HG02798 (cell line): ENCODE measurements around the gene TCEAL1.
"Not testable (repeated sequence)": the region's sequence is repeated elsewhere in the genome, so short reads cannot be mapped to it uniquely, and the experiment has no call there.

ENCODE experiments used
- ATAC-seq: cut with Tn5 transposase; IDR thresholded peaks from one replicate; pipeline ENCODE4 v1.9.1; 2021; ENCODE audit warnings: mild to moderate bottlenecking; ENCODE audit not compliant: unreplicated experiment, poor library complexity

The TCEAL1 gene

DNA sequence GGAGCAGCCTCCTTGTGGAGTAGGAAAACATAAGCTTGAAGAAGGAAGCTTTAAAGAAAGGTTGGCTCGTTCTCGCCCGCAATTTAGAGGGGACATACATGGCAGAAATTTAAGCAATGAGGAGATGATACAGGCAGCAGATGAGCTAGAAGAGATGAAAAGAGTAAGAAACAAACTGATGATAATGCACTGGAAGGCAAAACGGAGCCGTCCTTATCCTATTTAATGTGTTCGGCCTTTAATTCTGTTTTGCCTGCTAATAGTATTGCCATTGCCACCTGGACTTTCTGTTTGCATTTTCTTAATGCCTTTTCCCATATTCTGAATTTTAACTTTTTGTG is 1.4 kb downstream of the TCEAL1 start:
- ATAC-seq, result no peak

- no peak for ATAC-seq
Observed at GRCh38 chrX:103631145-103631544, 2.4 kb downstream of the TCEAL1 start.

- ATAC-seq, result no peak
Observed at GRCh38 chrX:103635436-103635835, 6.7 kb downstream of the TCEAL1 start.

DNA sequence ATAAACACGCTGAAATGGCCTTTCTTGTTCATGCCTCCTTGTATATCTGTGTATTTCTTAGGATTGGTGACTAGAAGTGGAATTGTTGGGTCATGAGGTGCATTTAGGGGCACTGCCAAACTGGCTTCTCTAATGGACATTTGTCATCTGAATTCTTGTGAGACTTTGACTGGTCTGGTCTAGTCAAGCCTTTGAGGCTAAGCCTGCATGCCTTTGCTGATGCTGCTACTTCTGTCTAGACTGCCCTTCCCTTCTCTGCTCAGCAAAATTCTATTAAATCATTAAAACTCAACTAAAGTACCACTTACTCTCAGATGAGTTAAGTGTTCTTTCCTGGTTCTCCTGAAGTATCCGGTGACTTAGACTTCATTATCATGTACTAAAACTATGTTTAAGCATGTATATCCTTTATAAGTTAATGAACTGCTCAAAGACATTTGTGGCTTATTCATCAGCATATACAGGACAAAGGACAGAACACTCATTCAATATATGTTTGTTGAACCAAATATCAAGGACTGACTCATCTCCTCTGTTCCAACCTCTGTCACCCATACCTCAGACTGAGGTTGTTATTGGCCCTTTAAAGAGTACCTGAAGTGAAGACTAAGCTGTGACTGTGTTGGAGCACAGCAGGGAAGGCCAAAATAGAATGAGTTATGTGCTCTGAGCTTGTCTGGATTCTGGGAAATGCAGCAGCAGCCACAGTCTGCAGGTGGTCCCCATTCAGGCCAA is 9.0 kb downstream of the TCEAL1 start:
- no peak for ATAC-seq

DNA sequence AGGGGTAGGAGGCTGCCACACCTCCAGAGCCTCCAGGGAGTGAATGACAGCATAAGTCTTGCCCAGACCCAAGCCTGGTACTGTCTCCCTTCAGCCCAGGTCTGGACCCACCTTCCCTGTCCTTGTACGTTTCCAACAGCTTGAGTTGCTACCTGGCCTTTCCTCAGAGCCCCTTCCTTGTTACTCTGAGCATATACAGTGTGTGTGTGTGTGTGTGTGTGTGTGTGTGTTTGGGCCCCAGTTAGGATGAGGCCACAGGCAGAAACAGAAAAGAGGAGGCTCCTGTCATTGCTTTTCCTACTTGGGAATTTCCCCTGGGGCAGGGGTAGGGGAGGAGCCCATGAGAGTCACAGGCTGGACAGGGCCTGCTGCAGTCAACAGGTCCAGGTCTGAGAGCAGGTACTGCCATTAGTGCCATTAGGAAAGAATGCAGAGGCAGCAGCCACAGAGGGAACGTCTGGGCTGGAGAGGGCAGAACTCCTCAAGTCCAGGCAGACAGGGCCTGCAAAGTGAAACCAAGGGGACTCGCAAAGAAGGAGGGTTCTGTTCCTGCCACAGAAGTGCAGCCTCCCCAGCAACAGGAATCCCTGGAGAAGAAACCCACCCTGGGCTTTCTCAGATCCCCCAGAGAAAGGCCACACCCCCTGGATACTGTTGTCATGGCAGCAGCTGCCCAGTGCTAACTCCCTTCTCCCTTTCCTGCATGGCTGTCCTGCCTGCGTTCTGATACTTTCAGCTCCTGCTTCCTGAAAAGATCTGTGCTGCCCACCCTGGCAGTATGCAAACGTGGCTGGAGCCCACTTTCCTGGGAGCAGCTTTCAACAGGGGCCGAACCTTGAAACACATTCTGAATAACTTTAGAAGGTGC is 9.9 kb downstream of the TCEAL1 start:
- ATAC-seq, result not testable (repeated sequence)

- no peak for ATAC-seq
Observed at GRCh38 chrX:103640401-103641155, 11.8 kb downstream of the TCEAL1 start.

DNA sequence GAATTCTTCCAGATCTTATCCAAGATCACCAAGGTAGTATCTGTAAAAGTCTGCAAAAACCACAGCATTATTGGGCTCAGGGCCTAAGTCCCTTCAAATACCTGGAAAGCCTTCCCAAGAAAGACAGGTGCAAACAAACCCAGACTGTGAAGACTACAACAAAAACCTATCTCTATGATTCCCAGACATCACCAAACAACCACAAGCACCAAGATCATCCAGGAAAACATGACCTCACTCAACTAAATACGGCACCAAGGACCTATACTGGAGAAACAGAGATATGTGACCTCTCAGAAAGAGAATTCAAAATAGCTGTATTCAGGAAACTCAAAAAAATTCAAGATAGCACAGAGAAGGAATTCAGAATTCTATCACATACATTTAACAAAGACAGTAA is 15.3 kb downstream of the TCEAL1 start:
- no peak for ATAC-seq

DNA sequence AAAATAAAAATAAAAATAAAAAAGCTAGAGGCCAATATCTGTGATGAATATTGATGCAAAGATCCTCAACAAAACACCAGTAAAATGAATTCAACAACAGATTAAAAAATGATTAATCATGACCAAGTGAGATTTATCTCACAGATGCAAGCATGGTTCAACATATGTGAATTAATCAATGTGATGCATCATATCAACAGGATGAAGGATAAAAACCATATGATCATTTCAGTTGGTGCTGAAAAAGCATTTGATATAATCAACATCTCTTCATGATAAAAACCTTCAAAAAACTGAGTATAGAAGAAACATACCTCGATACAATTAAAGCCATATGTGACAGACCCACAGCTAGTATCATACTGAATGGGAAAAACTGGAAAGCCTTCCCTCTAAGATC is 18.9 kb downstream of the TCEAL1 start:
- ATAC-seq, result no peak

GRCh38 chrX:103651151-103651773 is 22.5 kb downstream of the TCEAL1 start:
- no peak for ATAC-seq

DNA sequence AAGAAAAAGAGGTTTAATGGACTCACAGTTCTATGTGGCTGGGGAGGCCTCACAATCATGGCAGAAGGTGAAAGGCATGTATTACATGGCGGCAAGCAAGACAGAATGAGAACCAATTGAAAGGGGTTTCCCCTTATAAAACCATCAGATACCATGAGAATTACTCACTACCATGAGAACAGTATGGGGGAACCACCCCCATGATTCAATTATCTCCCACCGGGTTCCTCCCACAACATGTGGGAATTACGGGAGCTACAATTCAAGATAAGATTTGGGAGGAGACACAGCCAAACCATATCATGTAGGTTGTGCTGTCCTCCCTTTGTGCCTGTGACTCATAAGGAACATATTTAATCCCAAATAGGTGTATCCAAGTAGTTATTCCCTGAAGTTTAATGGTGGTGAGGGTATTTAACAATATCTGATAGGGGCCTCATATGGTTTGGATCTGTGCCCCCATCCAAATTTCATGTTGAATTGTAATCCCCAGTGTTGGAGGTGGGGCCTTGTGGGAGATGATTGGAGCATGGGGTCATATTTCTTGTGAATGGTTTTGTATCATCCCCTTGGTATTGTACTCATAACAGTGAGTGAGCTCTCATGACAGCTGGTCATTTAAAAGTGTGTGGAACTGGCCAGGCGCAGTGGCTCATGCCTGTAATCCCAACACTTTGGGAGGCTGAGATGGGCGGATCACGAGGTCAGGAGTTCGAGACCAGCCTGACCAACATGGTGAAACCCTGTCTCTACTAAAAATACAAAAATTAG is 26.6 kb downstream of the TCEAL1 start:
- not testable (repeated sequence) for ATAC-seq

DNA sequence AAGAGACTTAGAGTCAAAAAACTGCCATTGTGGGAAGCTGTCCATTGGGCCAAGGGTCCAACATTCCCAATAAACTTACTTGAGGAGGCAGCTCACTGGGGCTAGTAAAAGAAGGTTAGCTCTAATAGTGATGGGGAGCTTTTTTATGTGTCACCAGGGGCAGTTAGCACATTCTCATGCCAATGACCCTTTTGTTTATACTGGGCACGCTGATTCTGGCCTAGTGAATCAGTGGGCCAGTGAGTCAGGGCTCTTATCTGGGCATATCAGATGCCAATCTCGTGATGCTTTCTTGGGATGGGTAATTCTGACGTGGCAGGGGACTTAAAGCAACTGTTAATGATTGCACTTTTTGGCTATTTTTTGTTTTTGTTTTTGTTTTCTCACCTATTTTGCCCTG is 27.8 kb downstream of the TCEAL1 start:
- ATAC-seq, result no peak

DNA sequence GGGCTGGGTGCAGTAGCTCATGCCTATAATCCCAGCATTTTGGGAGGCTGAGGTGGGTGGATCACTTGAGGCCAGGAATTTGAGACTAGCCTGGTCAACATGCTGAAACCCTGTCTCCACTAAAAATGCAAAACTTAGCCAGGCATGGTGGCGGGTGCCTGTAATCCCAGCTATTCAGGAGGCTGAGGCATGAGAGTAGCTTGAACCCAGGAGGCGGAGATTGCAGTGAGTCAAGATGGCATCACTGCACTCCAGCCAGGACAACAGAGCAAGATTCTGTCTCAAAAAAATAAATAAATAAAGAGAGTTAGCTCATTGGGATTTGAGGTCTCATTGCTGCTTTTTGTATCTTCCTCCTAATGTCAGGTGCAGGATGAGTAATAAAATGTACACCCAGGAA is 28.3 kb downstream of the TCEAL1 start:
- ATAC-seq, result not testable (repeated sequence)

GRCh38 chrX:103658681-103659433 is 30.1 kb downstream of the TCEAL1 start:
- no peak for ATAC-seq

DNA sequence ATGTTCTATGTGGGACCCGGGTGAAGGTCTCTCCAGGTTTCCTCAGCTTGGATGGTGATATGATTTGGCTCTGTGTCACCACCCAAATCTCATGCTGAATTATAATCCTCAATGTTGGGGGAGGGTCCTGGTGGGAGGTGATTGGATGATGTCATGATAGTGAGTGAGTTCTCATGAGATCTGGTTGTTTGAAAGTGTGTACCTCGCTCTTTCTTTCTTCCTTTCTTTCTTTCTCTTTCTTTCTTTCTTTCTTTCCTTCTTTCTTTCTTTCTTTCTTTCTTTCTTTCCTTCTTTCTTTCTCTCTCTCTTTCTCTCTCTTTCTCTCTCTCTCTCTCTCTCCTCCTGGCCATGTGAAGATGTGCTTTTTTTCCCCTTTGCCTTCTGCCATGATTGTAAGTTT is 30.7 kb downstream of the TCEAL1 start:
- ATAC-seq, result not testable (repeated sequence)

- ATAC-seq, result no peak
Observed at GRCh38 chrX:103663981-103664762, 35.4 kb downstream of the TCEAL1 start.

- ATAC-seq, result no peak
Observed at GRCh38 chrX:103666202-103667107, 37.7 kb downstream of the TCEAL1 start.

GRCh38 chrX:103669745-103670144 is 41.0 kb downstream of the TCEAL1 start:
- ATAC-seq, result no peak
